Kidney (tissue), 14 donors: ENCODE data around the gene CD300A. TPM values are rescaled to one million over a fixed set of nuclear protein-coding genes. Genes with fewer than 3 reads are reported as not detected.

ENCODE experiments used
- DNase-seq, 5 donors: peaks; one replicate each; pipeline ENCODE4 v3.0.0-alpha.2; 2013 to 2020
- FAIRE-seq: peaks from 2 replicates; lab custom pipeline; 2012; peaks lifted over from hg19 to GRCh38; lab: Jason Lieb, UNC
- H3K27ac ChIP-seq, 2 donors: one replicate each; pipeline ENCODE4 v1.7.0; 2013; ENCODE audit warnings: low read depth in 2 of 2, low read length in 2 of 2, inconsistent platforms in 1 of 2
- H3K27me3 ChIP-seq: one replicate; pipeline ENCODE4 v1.7.1; 2013; ENCODE audit warnings: low read length, inconsistent platforms; ENCODE audit not compliant: control insufficient read depth, insufficient read depth
- H3K36me3 ChIP-seq, 3 donors: one replicate each; pipeline versions ENCODE4 v1.7.0 to v1.7.1; 2013; ENCODE audit warnings: low read length in 3 of 3, control low read depth in 1 of 3, inconsistent platforms in 1 of 3; ENCODE audit not compliant: insufficient read depth in 3 of 3, control insufficient read depth in 2 of 3
- H3K4me1 ChIP-seq, 3 donors: one replicate each; pipeline versions ENCODE4 v1.7.0 to v1.7.1; 2013; ENCODE audit warnings: low read length in 3 of 3, inconsistent platforms in 1 of 3, low read depth in 1 of 3; ENCODE audit not compliant: control insufficient read depth in 2 of 3, insufficient read depth in 2 of 3
- H3K4me3 ChIP-seq, 3 donors: one replicate each; pipeline versions ENCODE4 v1.7.0 to v1.8.1; 2013; ENCODE audit warnings: low read length in 3 of 3, control low read depth in 1 of 3, inconsistent platforms in 1 of 3
- H3K9ac ChIP-seq, 3 donors: one replicate each; pipeline versions ENCODE4 v1.7.0 to v1.7.1; 2013; ENCODE audit warnings: low read length in 3 of 3, control low read depth in 1 of 3, inconsistent platforms in 1 of 3
- H3K9me3 ChIP-seq, 3 donors: one replicate each; pipeline versions ENCODE4 v1.7.0 to v1.7.1; 2013; ENCODE audit warnings: low read length in 3 of 3, control low read depth in 1 of 3, inconsistent platforms in 1 of 3; ENCODE audit not compliant: control insufficient read depth in 2 of 3, insufficient read depth in 1 of 3
- CTCF ChIP-seq: IDR thresholded peaks from 3 replicates; pipeline ENCODE4 v1.5.1; 2012; ENCODE audit warnings: mild to moderate bottlenecking, moderate library complexity, borderline replicate concordance; ENCODE audit not compliant: insufficient read depth; ENCODE audit errors: extremely low read depth
- intact Hi-C: fragments of 100-400 bp; cut with DNase I; formaldehyde crosslinking; loops from one replicate; pipeline ENCODE4 v1.11.1; 2022
- polyA plus RNA-seq: library from polyadenylated mRNA; stranded (reverse); fragments of 350-450 nt; fragmentation: Illumina TruSeq; extraction: RNeasy Lipid Tissue Mini Kit (QIAGEN cat#74804); gene quantifications from one replicate; pipeline ENCODE4 v1.2.3, GENCODE V29; 2014; ENCODE audit warnings: low read depth, low replicate concordance; ENCODE audit not compliant: insufficient read depth
- total RNA-seq: library from RNA; stranded (reverse); fragmentation: NEBNext Ultra II Directional; extraction: Animal tissue kit (Norgen Biotek cat#: 25700); gene quantifications from one replicate; pipeline ENCODE4 v1.2.1, GENCODE V29; 2021
- donor health status: control.
- donor health status: control.
- donor health status: control.
- donor health status: control.
- donor health status: control.
- donor health status: DM: yes; HTN: yes; CAD: no.
- donor health status: Normal renal cell carcinoma (clear cell type).

CD300A gene
- total and polyA plus RNA-seq, 2 donors from 2014 or later = 3.1 to 8.2 TPM

GRCh38 chr17:74442670-74443515, 23.5 kb upstream of the CD300A start:
- FAIRE-seq (no peak), DNase-seq (peak; percentile 66 to 96 (median 79))
- peak overlapping the region; percentile 88 to 95 for H3K27ac ChIP-seq
- intact Hi-C loops = no loop called here
- peak overlapping the region in 1 of 3 donors; percentile 37 for H3K4me3 ChIP-seq
- H3K27me3 ChIP-seq = no peaks in the 10 kb centered on the region
- peaks cover 0 to 10% (median 6%) of the 10 kb centered on the region in 3 donors for H3K36me3 ChIP-seq
- no peaks in the 10 kb centered on the region for H3K9me3 ChIP-seq
- TF ChIP-seq CTCF = no peak
- H3K9ac ChIP-seq = peak overlapping the region in 1 of 3 donors; percentile 21
- H3K4me1 ChIP-seq = peaks cover 0 to 61% (median 40%) of the 10 kb centered on the region in 3 donors

- Histone ChIP-seq H3K36me3 (peaks cover 0 to 10% (median 6%) of the 10 kb centered on the region in 3 donors), H3K4me1 (peaks cover 0 to 61% (median 38%) of the 10 kb centered on the region in 3 donors), H3K27me3 (no peaks in the 10 kb centered on the region), H3K27ac (peak overlapping the region; percentile 88 to 95), H3K9ac (peak overlapping the region in 2 of 3 donors; percentile 4 to 21), H3K4me3 (peak overlapping the region in 1 of 3 donors; percentile 37), H3K9me3 (no peaks in the 10 kb centered on the region)
- DNase-seq (peak in 1 of 5 donors; percentile 60), FAIRE-seq (no peak)
- TF ChIP-seq CTCF = no peak
- intact Hi-C loops = no loop called here
These were observed 22.7 kb upstream of the CD300A start for GRCh38 chr17:74443516-74444296.

- Histone ChIP-seq H3K4me3 (no peak overlapping the region), H3K36me3 (peaks cover 0 to 10% (median 6%) of the 10 kb centered on the region in 3 donors), H3K9me3 (no peaks in the 10 kb centered on the region), H3K27ac (peak overlapping the region; percentile 88 to 95), H3K27me3 (no peaks in the 10 kb centered on the region), H3K4me1 (peaks cover 0 to 64% (median 31%) of the 10 kb centered on the region in 3 donors), H3K9ac (no peak overlapping the region)
- intact Hi-C loops = no loop called here
- TF ChIP-seq CTCF = no peak
- FAIRE-seq = no peak
- peak in 3 of 5 donors; percentile 52 to 90 (median 56) for DNase-seq
These were observed 22.0 kb upstream of the CD300A start for GRCh38 chr17:74444406-74444805.
